ENCODE measurements around the gene PLA2G2D. TPM values are rescaled to one million over a fixed set of nuclear protein-coding genes. Genes with fewer than 3 reads are reported as not detected.

Gene PLA2G2D
- total RNA-seq, 1 experiment from 2014 or later: not detected

DNA sequence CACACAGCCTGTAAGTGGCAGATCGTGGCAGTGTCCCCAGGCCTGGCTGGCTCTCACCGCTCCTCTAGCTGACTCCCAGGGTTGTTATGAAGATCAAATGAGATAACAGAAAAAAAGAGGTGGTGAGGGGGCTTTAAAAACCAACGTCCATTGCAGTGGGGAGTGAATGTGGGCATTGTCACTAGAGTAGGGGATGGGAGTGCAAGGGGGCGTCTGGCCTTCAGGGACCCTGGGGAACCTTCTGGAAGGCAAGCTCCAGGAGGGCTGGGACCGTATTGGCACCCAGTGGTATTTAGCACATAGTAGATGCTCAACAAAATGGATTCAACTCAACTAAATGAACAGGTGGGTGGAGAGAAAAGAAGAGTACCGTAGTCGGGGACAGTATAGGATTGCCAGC, 3.4 kb downstream of the PLA2G2D start:
- H3K27ac ChIP-seq: no peak overlapping the region
- no peaks in the 10 kb centered on the region for H3K9me3 ChIP-seq (replicated peaks)
- H3K27me3 ChIP-seq (replicated peaks): peaks cover 18% of the 10 kb centered on the region
- no peaks in the 10 kb centered on the region for H3K4me1 ChIP-seq (replicated peaks)
- no peak for DNase-seq (ENCODE audit: low read depth in 1 of 2, low spot score in 2 of 2)
- no peaks in the 10 kb centered on the region for H3K36me3 ChIP-seq
- H3K4me3 ChIP-seq: no peak overlapping the region

- Histone ChIP-seq H3K27me3 (replicated peaks) (peaks cover 17% of the 10 kb centered on the region), H3K27ac (no peak overlapping the region), H3K9me3 (replicated peaks) (no peaks in the 10 kb centered on the region), H3K4me1 (replicated peaks) (no peaks in the 10 kb centered on the region), H3K4me3 (no peak overlapping the region), H3K36me3 (no peaks in the 10 kb centered on the region)
- no peak for DNase-seq (ENCODE audit: low read depth in 1 of 2, low spot score in 2 of 2)
Measured at GRCh38 chr1:20115479-20115878, 3.9 kb downstream of the PLA2G2D start.

DNA sequence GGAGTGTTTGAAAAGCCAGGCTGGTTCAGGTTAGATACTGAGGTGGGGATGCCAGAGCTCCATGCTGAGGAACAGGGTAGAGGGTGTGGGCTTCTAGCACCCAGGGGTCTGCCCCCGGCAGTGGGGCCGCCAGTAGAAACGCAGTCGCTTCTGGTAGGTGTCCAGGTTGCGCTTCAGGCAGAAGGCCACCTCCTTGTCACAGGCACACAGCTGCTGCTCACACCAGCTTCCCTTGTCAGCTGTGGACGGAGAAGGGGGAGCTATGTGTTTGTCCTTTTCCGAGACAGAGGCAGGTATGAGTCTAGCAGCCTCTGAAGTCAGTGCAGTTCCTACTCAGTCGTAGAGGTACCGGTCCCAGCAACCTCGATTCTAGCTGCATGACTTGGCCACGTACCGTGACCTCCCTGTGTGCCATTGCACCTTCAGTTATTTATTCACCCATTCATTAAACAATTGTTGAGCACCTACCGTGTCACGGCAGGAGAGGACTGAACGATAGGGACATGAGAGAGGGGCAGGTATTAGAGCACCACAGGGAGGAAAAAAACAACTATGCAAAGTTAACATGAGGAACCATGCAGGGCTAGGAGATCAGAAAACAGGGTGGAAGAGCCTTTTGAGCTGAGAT, 5.2 kb downstream of the PLA2G2D start:
- no peak overlapping the region for H3K27ac ChIP-seq
- no peak for DNase-seq (ENCODE audit: low read depth in 1 of 2, low spot score in 2 of 2)
- no peaks in the 10 kb centered on the region for H3K9me3 ChIP-seq (replicated peaks)
- H3K27me3 ChIP-seq (replicated peaks): peaks cover 17% of the 10 kb centered on the region
- no peak overlapping the region for H3K4me3 ChIP-seq
- no peaks in the 10 kb centered on the region for H3K4me1 ChIP-seq (replicated peaks)
- H3K36me3 ChIP-seq: no peaks in the 10 kb centered on the region

- DNase-seq (ENCODE audit: low read depth in 1 of 2, low spot score in 2 of 2): no peak
- H3K4me1 ChIP-seq (replicated peaks): no peaks in the 10 kb centered on the region
- H3K27me3 ChIP-seq (replicated peaks): peaks cover 9% of the 10 kb centered on the region; the same call in 1 of the 2 replicates
- H3K4me3 ChIP-seq: no peak overlapping the region
- no peaks in the 10 kb centered on the region for H3K36me3 ChIP-seq
- no peaks in the 10 kb centered on the region for H3K9me3 ChIP-seq (replicated peaks)
- H3K27ac ChIP-seq: no peak overlapping the region
Measured at GRCh38 chr1:20112279-20113000, 6.9 kb downstream of the PLA2G2D start.

DNA sequence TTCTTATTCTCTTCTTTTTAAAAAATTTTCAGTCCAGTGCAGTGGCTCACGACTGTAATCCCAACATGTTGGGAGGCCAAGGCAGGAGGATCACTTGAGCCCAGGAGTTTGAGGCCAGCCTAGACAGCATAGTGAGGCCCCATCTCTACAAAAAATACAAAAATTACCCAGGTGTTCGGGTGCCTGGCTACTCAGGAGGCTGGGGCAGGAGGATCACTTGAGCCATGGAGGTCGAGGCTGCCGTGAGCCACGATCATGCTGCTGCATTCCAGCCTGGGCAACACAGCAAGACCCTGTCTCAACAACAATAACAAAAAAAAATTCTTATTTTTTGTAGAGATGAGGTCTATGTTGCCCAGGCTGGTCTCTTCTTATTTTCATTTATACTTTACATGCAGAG, 7.9 kb downstream of the PLA2G2D start:
- Histone ChIP-seq H3K27ac (no peak overlapping the region), H3K9me3 (replicated peaks) (no peaks in the 10 kb centered on the region), H3K4me1 (replicated peaks) (no peaks in the 10 kb centered on the region), H3K4me3 (no peak overlapping the region), H3K36me3 (no peaks in the 10 kb centered on the region), H3K27me3 (replicated peaks) (peaks cover 4% of the 10 kb centered on the region; the same call in 1 of the 2 replicates)
- DNase-seq (ENCODE audit: low read depth in 1 of 2, low spot score in 2 of 2): no peak

GRCh38 chr1:20110679-20111078, 8.7 kb downstream of the PLA2G2D start:
- DNase-seq (ENCODE audit: low read depth in 1 of 2, low spot score in 2 of 2): no peak
- Histone ChIP-seq H3K36me3 (no peaks in the 10 kb centered on the region), H3K4me3 (no peak overlapping the region), H3K9me3 (replicated peaks) (no peaks in the 10 kb centered on the region), H3K4me1 (replicated peaks) (no peaks in the 10 kb centered on the region), H3K27me3 (replicated peaks) (peaks cover 4% of the 10 kb centered on the region; the same call in 1 of the 2 replicates), H3K27ac (no peak overlapping the region)

DNA sequence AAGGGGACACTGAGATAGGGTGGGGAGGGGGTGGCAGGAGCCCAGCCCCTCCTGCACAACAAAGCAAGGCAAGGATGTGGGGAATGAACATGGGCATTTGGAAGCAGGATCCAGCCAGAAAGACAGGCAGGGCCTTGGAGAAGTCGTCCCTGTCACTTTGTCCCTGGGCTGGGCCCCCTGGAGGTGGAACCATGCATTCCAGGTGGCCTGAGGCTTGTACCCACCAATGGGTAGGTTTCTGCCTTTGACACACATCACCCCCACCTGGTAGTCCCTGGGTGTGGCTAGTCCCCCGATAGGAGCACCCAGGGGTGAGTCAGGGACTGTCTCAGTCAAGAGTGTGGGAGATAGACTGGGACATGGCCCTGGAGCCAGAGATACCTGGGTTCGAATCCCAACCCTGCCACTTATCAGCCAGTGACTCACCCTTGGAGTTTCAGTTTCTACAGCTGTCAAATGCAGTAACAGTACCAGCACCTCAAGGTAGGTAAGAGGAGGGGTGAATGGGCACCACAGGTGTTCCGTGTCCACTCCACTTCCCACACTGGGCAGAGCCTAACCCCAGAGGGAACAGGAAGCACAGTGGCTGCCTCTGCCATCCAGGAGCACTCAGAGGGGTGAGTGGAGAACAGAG, 10.0 kb downstream of the PLA2G2D start:
- no peaks in the 10 kb centered on the region for H3K36me3 ChIP-seq
- H3K9me3 ChIP-seq (replicated peaks): no peaks in the 10 kb centered on the region
- no peak overlapping the region for H3K4me3 ChIP-seq
- H3K27ac ChIP-seq: no peak overlapping the region
- no peak for DNase-seq (ENCODE audit: low read depth in 1 of 2, low spot score in 2 of 2)
- peaks cover 4% of the 10 kb centered on the region; the same call in 1 of the 2 replicates for H3K27me3 ChIP-seq (replicated peaks)
- no peaks in the 10 kb centered on the region for H3K4me1 ChIP-seq (replicated peaks)

- no peak for DNase-seq (ENCODE audit: low read depth in 1 of 2, low spot score in 2 of 2)
- Histone ChIP-seq H3K36me3 (no peaks in the 10 kb centered on the region), H3K9me3 (replicated peaks) (no peaks in the 10 kb centered on the region), H3K27ac (no peak overlapping the region), H3K4me3 (no peak overlapping the region), H3K4me1 (replicated peaks) (no peaks in the 10 kb centered on the region), H3K27me3 (replicated peaks) (peaks cover 4% of the 10 kb centered on the region; the same call in 1 of the 2 replicates)
Measured at GRCh38 chr1:20108366-20109123, 10.8 kb downstream of the PLA2G2D start.

DNA sequence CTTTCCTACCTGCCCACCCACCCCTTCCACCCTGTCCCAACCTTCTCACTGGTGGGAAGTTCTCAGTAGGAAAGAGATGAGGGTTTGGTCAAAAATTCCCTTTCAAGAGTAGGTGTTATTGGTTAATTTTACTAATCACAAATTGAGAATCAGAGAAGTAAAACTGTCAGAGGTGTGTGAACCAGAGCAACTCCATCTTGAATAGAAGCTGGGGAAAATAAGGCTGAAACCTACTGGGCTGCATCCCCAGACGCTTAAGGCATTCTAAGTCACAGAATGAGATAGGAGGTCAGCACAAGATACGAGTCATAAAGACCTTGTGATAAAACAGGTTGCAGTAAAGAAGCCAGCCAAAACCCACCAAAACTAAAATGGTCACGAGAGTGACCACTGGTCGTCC, 11.5 kb downstream of the PLA2G2D start:
- no peaks in the 10 kb centered on the region for H3K4me1 ChIP-seq (replicated peaks)
- no peak for DNase-seq (ENCODE audit: low read depth in 1 of 2, low spot score in 2 of 2)
- no peaks in the 10 kb centered on the region for H3K9me3 ChIP-seq (replicated peaks)
- no peak overlapping the region for H3K4me3 ChIP-seq
- no peak overlapping the region for H3K27ac ChIP-seq
- peaks cover 4% of the 10 kb centered on the region; the same call in 1 of the 2 replicates for H3K27me3 ChIP-seq (replicated peaks)
- H3K36me3 ChIP-seq: no peaks in the 10 kb centered on the region

GRCh38 chr1:20107351-20107750, 12.0 kb downstream of the PLA2G2D start:
- Histone ChIP-seq H3K27me3 (replicated peaks) (peaks cover 4% of the 10 kb centered on the region; the same call in 1 of the 2 replicates), H3K4me3 (no peak overlapping the region), H3K36me3 (no peaks in the 10 kb centered on the region), H3K4me1 (replicated peaks) (no peaks in the 10 kb centered on the region), H3K9me3 (replicated peaks) (no peaks in the 10 kb centered on the region), H3K27ac (no peak overlapping the region)
- DNase-seq (ENCODE audit: low read depth in 1 of 2, low spot score in 2 of 2): no peak

DNA sequence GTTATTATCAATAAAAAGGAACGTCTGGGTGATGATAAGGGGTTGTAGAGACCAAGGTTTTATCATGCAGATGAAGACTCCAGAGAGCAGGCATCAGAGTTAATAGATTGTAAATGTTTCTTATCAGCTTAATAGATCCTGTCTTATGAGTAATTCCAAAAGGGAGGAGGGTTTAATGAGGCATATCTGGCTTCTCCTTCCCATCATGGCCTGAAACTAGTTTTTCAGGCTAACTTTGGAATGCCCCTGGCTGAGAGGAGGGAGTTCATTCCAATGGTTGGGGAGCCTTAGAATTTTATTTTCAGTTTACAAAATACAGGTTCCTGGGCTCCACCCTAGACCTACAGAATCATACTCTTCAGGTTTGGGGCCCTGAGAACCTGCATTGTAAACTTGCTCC, 13.5 kb downstream of the PLA2G2D start:
- Histone ChIP-seq H3K4me3 (no peak overlapping the region), H3K9me3 (replicated peaks) (no peaks in the 10 kb centered on the region), H3K4me1 (replicated peaks) (no peaks in the 10 kb centered on the region), H3K27me3 (replicated peaks) (no peaks in the 10 kb centered on the region; the same call in 1 of the 2 replicates), H3K27ac (no peak overlapping the region), H3K36me3 (no peaks in the 10 kb centered on the region)
- no peak for DNase-seq (ENCODE audit: low read depth in 1 of 2, low spot score in 2 of 2)

- H3K4me1 ChIP-seq (replicated peaks): no peaks in the 10 kb centered on the region
- H3K4me3 ChIP-seq: no peak overlapping the region
- DNase-seq (ENCODE audit: low read depth in 1 of 2, low spot score in 2 of 2): no peak
- no peaks in the 10 kb centered on the region; the same call in 1 of the 2 replicates for H3K27me3 ChIP-seq (replicated peaks)
- no peaks in the 10 kb centered on the region for H3K36me3 ChIP-seq
- H3K9me3 ChIP-seq (replicated peaks): no peaks in the 10 kb centered on the region
- no peak overlapping the region for H3K27ac ChIP-seq
Measured at GRCh38 chr1:20102875-20103274, 16.5 kb downstream of the PLA2G2D start.

- no peaks in the 10 kb centered on the region for H3K27me3 ChIP-seq (replicated peaks)
Measured at GRCh38 chr1:20100632-20101355, 18.5 kb downstream of the PLA2G2D start.

More at GRCh38 chr1:20100632-20101355, 18.5 kb downstream of the PLA2G2D start:
- peak in 1 of 2 experiments; percentile 11 for DNase-seq (ENCODE audit: low read depth in 1 of 2, low spot score in 2 of 2)
- Histone ChIP-seq H3K27ac (no peak overlapping the region), H3K9me3 (replicated peaks) (no peaks in the 10 kb centered on the region; the same call in 1 of the 2 replicates), H3K4me3 (no peak overlapping the region), H3K36me3 (no peaks in the 10 kb centered on the region), H3K4me1 (replicated peaks) (no peaks in the 10 kb centered on the region)

All from SJSA1 (cell line).